HepG2 (cell line): ENCODE measurements around the gene HS6ST1. TPM values are rescaled to one million over a fixed set of nuclear protein-coding genes. Genes with fewer than 3 reads are reported as not detected.

ENCODE experiments used
- AGO2 ChIP-seq: fragments of 200-400 bp; formaldehyde crosslinking; optimal IDR thresholded peaks from 2 replicates; pipeline ENCODE3; 2017; ENCODE audit warnings: mild to moderate bottlenecking, low read depth, low read length, moderate library complexity
- CHCHD3 ChIP-seq: sonication (generic); formaldehyde crosslinking; IDR thresholded peaks from 2 replicates; pipeline ENCODE4 v1.8.0; 2022; ENCODE audit warnings: mild to moderate bottlenecking, missing genetic modification reagents, moderate library complexity
- GABPB1 ChIP-seq: IDR thresholded peaks from 2 replicates; pipeline ENCODE4 v1.6.1; 2016; ENCODE audit warnings: mild to moderate bottlenecking, missing genetic modification reagents, moderate library complexity, missing compliant biosample characterization
- HNRNPL ChIP-seq: fragments of 200-400 bp; formaldehyde crosslinking; IDR thresholded peaks from 2 replicates; pipeline ENCODE4 v1.6.1; 2017; ENCODE audit warnings: mild to moderate bottlenecking, low read depth, low read length
- PHF20 ChIP-seq: sonication (generic); formaldehyde crosslinking; IDR thresholded peaks from 2 replicates; pipeline ENCODE4 v1.5.0; 2020; ENCODE audit warnings: mild to moderate bottlenecking, missing genetic modification reagents
- SIN3A ChIP-seq: IDR thresholded peaks from 2 replicates; pipeline ENCODE4 v1.6.1; 2011; ENCODE audit warnings: low read depth, mild to moderate bottlenecking, control low read depth, low read length, borderline replicate concordance
- SKIL ChIP-seq: sonication (generic); formaldehyde crosslinking; IDR thresholded peaks from 2 replicates; pipeline ENCODE4 v1.8.0; 2022; ENCODE audit warnings: missing genetic modification reagents, mild to moderate bottlenecking, moderate library complexity, borderline replicate concordance
- SP2 ChIP-seq: sonication (generic); formaldehyde crosslinking; IDR thresholded peaks from 2 replicates; pipeline ENCODE4 v1.5.1; 2020; ENCODE audit warnings: mild to moderate bottlenecking, missing genetic modification reagents
- THAP9 ChIP-seq: sonication (generic); formaldehyde crosslinking; IDR thresholded peaks from 2 replicates; pipeline ENCODE4; 2020; ENCODE audit warnings: missing genetic modification reagents, mild to moderate bottlenecking, borderline replicate concordance
- ZNF674 ChIP-seq: sonication (generic); formaldehyde crosslinking; IDR thresholded peaks from 2 replicates; pipeline ENCODE4 v1.5.0; 2020; ENCODE audit warnings: low read depth, mild to moderate bottlenecking, missing genetic modification reagents
- ZNF687 ChIP-seq: sonication (generic); formaldehyde crosslinking; IDR thresholded peaks from 2 replicates; pipeline ENCODE4 v1.5.1; 2020; ENCODE audit warnings: mild to moderate bottlenecking, missing genetic modification reagents, moderate library complexity
- ZNF724P ChIP-seq: sonication (generic); formaldehyde crosslinking; IDR thresholded peaks from 2 replicates; pipeline ENCODE4 v1.8.0; 2022; ENCODE audit warnings: missing genetic modification reagents, borderline replicate concordance
- polyA plus RNA-seq, 8 experiments: library from polyadenylated mRNA; depleted of rRNA in 3 of 8; stranded (reverse) in 7 of 8; unstranded in 1 of 8; fragments of >200 nt; fragmentation: Illumina TruSeq in 4 of 8; extraction: Trizol in 4 of 8; gene quantifications; 2 replicates each; pipeline versions ENCODE4 v1.2.1 to v1.2.3, GENCODE V29; 2011 to 2016; ENCODE audit warnings: low read depth in 4 of 8, missing spikeins in 1 of 8, mixed read lengths in 1 of 8; ENCODE audit not compliant: insufficient read depth in 1 of 8
- total RNA-seq, 5 experiments: library from RNA; depleted of rRNA; stranded (reverse); fragments of >200 nt; fragmentation: Illumina TruSeq; extraction: Trizol; gene quantifications; 2 replicates each; pipeline ENCODE4 v1.2.3, GENCODE V29; 2016; ENCODE audit warnings: low read depth in 1 of 5
- TF ChIP-seq, protein P1 (sequence below): IDR thresholded peaks from 2 replicates; pipeline ENCODE4 v1.6.1; 2016; ENCODE audit warnings: low read depth, control low read depth
- TF ChIP-seq, protein P2 (sequence below): sonication (generic); formaldehyde crosslinking; IDR thresholded peaks from 2 replicates; pipeline ENCODE4 v1.5.1; 2020; ENCODE audit warnings: missing genetic modification reagents, mild to moderate bottlenecking, borderline replicate concordance

Gene HS6ST1
- total and polyA plus RNA-seq, 2 of the 13 experiments (the other 11 are each of a cell fraction or from before 2014, with no cell fraction given) = 34.5 to 84.6 TPM

- TF ChIP-seq THAP9 (CRISPR knock-in tag) = peak; percentile 7; the same call in 1 of the 2 replicates
- TF ChIP-seq ZNF724P (CRISPR knock-in tag) = no peak
- peak; percentile 5; the same call in 1 of the 2 replicates for TF ChIP-seq ZNF687 (CRISPR knock-in tag)
- no peak for TF ChIP-seq CHCHD3 (CRISPR knock-in tag)
- no peak for TF ChIP-seq PHF20
- TF ChIP-seq SP2 (CRISPR knock-in tag) = no peak
- TF ChIP-seq GABPB1 (CRISPR knock-in tag) = peak; percentile 21; the same call in 1 of the 2 replicates
- TF ChIP-seq, protein P1, sequence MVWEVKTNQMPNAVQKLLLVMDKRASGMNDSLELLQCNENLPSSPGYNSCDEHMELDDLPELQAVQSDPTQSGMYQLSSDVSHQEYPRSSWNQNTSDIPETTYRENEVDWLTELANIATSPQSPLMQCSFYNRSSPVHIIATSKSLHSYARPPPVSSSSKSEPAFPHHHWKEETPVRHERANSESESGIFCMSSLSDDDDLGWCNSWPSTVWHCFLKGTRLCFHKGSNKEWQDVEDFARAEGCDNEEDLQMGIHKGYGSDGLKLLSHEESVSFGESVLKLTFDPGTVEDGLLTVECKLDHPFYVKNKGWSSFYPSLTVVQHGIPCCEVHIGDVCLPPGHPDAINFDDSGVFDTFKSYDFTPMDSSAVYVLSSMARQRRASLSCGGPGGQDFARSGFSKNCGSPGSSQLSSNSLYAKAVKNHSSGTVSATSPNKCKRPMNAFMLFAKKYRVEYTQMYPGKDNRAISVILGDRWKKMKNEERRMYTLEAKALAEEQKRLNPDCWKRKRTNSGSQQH (CRISPR knock-in tag) = no peak
- no peak for TF ChIP-seq ZNF674
- TF ChIP-seq SIN3A = no peak
- no peak for TF ChIP-seq SKIL (CRISPR knock-in tag)
- TF ChIP-seq HNRNPL = 0 out of 2 replicates have a peak, but pooled peaks have one; percentile 61
- peak; percentile 91 for TF ChIP-seq AGO2
- TF ChIP-seq, protein P2, sequence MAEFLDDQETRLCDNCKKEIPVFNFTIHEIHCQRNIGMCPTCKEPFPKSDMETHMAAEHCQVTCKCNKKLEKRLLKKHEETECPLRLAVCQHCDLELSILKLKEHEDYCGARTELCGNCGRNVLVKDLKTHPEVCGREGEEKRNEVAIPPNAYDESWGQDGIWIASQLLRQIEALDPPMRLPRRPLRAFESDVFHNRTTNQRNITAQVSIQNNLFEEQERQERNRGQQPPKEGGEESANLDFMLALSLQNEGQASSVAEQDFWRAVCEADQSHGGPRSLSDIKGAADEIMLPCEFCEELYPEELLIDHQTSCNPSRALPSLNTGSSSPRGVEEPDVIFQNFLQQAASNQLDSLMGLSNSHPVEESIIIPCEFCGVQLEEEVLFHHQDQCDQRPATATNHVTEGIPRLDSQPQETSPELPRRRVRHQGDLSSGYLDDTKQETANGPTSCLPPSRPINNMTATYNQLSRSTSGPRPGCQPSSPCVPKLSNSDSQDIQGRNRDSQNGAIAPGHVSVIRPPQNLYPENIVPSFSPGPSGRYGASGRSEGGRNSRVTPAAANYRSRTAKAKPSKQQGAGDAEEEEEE (CRISPR knock-in tag) = no peak
- TF ChIP-seq, all 625 proteins: peak for 10
These were observed 36.3 kb downstream of the HS6ST1 start (continued) for GRCh38 chr2:128282246-128282975.
